Kidney capillary endothelial cell (primary cell): ENCODE measurements around the gene SH3PXD2B.
"Not testable (repeated sequence)": the region's sequence is repeated elsewhere in the genome, so short reads cannot be mapped to it uniquely, and the experiment has no call there.

Source experiments
- DNase-seq: peaks from one replicate; pipeline ENCODE4 v3.0.0-alpha.2; 2018; ENCODE audit warnings: low spot score

Gene SH3PXD2B

GRCh38 chr5:172365948-172366608 lies 88.2 kb downstream of the SH3PXD2B start:
- no peak for DNase-seq

GRCh38 chr5:172364773-172365172 lies 89.6 kb downstream of the SH3PXD2B start:
- DNase-seq: no peak

- no peak for DNase-seq
Observed at GRCh38 chr5:172362755-172363154, 91.6 kb downstream of the SH3PXD2B start.

- DNase-seq: no peak
Observed at GRCh38 chr5:172361566-172362238, 92.6 kb downstream of the SH3PXD2B start.

- DNase-seq: no peak
Observed at GRCh38 chr5:172358345-172358744, 96.0 kb downstream of the SH3PXD2B start.

- DNase-seq: no peak
Observed at GRCh38 chr5:172356527-172356926, 97.8 kb downstream of the SH3PXD2B start.

- DNase-seq: no peak
Observed at GRCh38 chr5:172356047-172356446, 98.3 kb downstream of the SH3PXD2B start.

- DNase-seq: no peak
Observed at GRCh38 chr5:172353846-172354245, 100.5 kb downstream of the SH3PXD2B start.

- no peak for DNase-seq
Observed at GRCh38 chr5:172353271-172353812, 101.0 kb downstream of the SH3PXD2B start.

- not testable (repeated sequence) for DNase-seq
Observed at GRCh38 chr5:172352526-172352925, 101.8 kb downstream of the SH3PXD2B start.

GRCh38 chr5:172351240-172351778 lies 103.0 kb downstream of the SH3PXD2B start:
- DNase-seq: no peak

- DNase-seq: no peak
Observed at GRCh38 chr5:172350212-172351181, 103.8 kb downstream of the SH3PXD2B start.

- not testable (repeated sequence) for DNase-seq
Observed at GRCh38 chr5:172348733-172349132, 105.6 kb downstream of the SH3PXD2B start.

- no peak for DNase-seq
Observed at GRCh38 chr5:172348084-172348483, 106.2 kb downstream of the SH3PXD2B start.

GRCh38 chr5:172347496-172348052 lies 106.8 kb downstream of the SH3PXD2B start:
- DNase-seq: no peak

- no peak for DNase-seq
Observed at GRCh38 chr5:172345881-172346280, 108.4 kb downstream of the SH3PXD2B start.

GRCh38 chr5:172344855-172345409 lies 109.4 kb downstream of the SH3PXD2B start:
- DNase-seq: no peak

GRCh38 chr5:172343741-172344140 lies 110.6 kb downstream of the SH3PXD2B start:
- no peak for DNase-seq

GRCh38 chr5:172342918-172343317 lies 111.4 kb downstream of the SH3PXD2B start:
- DNase-seq: no peak

GRCh38 chr5:172339264-172340180 lies 114.8 kb downstream of the SH3PXD2B start:
- no peak for DNase-seq
